NCI-H526 treated with DMSO at 0.1 percent for 48 hours (cell line): Measurements from ENCODE around the gene RABGGTA.
A peak's percentile ranks its signal among the peaks of the same experiment; 100 is the strongest.

ENCODE experiments used
- DNase-seq: peaks from one replicate; lab custom pipeline; 2025; lab: John Stamatoyannopoulos, UW

The RABGGTA gene

GRCh38 chr14:24300326-24300980 lies 29.1 kb upstream of the RABGGTA start:
- DNase-seq = no peak

GRCh38 chr14:24299255-24300191 lies 28.1 kb upstream of the RABGGTA start, which contains the start of the genes DHRS1 and NOP9:
DHRS1 (minus strand) TSS chr14:24299780; CDS start chr14:24299106, 674 bp downstream.
NOP9 (plus strand) TSS chr14:24299850; CDS start chr14:24299955, 105 bp downstream.
- peak; percentile 52 for DNase-seq

- DNase-seq = no peak
These were observed 27.5 kb upstream of the RABGGTA start for GRCh38 chr14:24298892-24299254.

GRCh38 chr14:24297190-24297964 lies 26.0 kb upstream of the RABGGTA start:
- DNase-seq = peak; percentile 7

GRCh38 chr14:24296341-24297157 lies 25.2 kb upstream of the RABGGTA start:
- peak; percentile 11 for DNase-seq

- DNase-seq = no peak
These were observed 22.1 kb upstream of the RABGGTA start for GRCh38 chr14:24293525-24293924.

GRCh38 chr14:24292118-24292807 lies 20.9 kb upstream of the RABGGTA start:
- no peak for DNase-seq

GRCh38 chr14:24291446-24292117 lies 20.2 kb upstream of the RABGGTA start:
- DNase-seq = no peak

GRCh38 chr14:24290746-24291145 lies 19.3 kb upstream of the RABGGTA start:
- DNase-seq = no peak

GRCh38 chr14:24289649-24290280 lies 18.4 kb upstream of the RABGGTA start:
- no peak for DNase-seq

GRCh38 chr14:24286996-24287395 lies 15.6 kb upstream of the RABGGTA start:
- DNase-seq = no peak

- no peak for DNase-seq
These were observed 14.0 kb upstream of the RABGGTA start for GRCh38 chr14:24285351-24285750.

- no peak for DNase-seq
These were observed 13.2 kb upstream of the RABGGTA start for GRCh38 chr14:24284501-24285035.

GRCh38 chr14:24283796-24284460 lies 12.5 kb upstream of the RABGGTA start:
- no peak for DNase-seq

GRCh38 chr14:24282736-24283135 lies 11.3 kb upstream of the RABGGTA start:
- DNase-seq = no peak

GRCh38 chr14:24281636-24282035 lies 10.2 kb upstream of the RABGGTA start:
- no peak for DNase-seq

GRCh38 chr14:24280797-24281460 lies 9.5 kb upstream of the RABGGTA start:
- no peak for DNase-seq
